SK-N-MC (cell line): ENCODE results near the gene PACSIN2.

Experiments
- EZH2 ChIP-seq: fragments of 200-600 bp; sonication (generic); IDR thresholded peaks from one replicate; pipeline ENCODE4 v1.6.1; 2017; ENCODE audit warnings: antibody characterized with exemption
- POLR2AphosphoS5 ChIP-seq: IDR thresholded peaks from 2 replicates; pipeline ENCODE4 v1.6.1; 2012; ENCODE audit warnings: mild to moderate bottlenecking, low read depth, low read length, borderline replicate concordance

DNA sequence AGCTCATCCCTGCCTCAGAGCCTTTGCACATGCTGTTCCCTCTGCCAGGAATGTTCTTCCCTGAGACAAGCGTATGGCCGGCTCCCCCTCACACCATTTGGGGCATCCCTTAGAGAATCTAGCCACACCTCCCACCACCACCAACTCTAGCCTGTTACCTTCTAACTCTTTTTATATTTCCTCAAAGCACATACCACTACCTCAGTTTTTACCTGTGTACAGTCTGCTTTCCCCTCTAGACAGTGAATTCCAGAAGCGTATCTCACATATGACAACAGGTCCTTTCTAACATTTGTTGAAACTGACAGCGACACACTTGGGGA, 82.8 kb downstream of the PACSIN2 start:
- TF ChIP-seq EZH2: no peak
- TF ChIP-seq POLR2AphosphoS5: no peak
